ENCODE data around the gene C1orf116. TPM values are rescaled to one million over a fixed set of nuclear protein-coding genes. Genes with fewer than 3 reads are reported as not detected.

C1orf116 gene
- total RNA-seq, 1 experiment from 2014 or later, result 2.4 TPM

DNA sequence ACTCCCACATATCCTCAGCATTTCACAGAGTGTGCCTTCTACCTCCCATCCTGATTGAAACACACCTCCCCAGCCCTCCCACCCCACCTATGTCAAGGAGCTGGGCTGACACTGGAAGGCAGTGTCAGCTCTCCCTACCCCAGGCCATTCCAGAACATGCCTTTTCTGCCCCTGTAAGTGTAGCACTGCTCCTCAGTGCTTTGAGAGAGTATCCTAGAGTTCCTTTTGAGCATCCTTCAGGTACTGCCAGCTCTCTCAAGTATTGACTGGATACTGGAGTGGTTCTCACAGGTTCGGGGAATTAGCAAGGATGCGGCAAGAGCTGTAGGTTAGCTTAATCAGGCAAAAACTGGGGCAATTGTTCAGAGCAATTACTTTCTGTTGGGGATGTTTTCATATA, 21.8 kb downstream of the C1orf116 start:
- no peak overlapping the region for H3K27ac Mint-ChIP-seq
- no peak for TF ChIP-seq MYBL2 (CRISPR knock-in tag; IDR thresholded peaks at IDR 0.05)
- H3K9me3 Mint-ChIP-seq, result peaks cover 3% of the 10 kb centered on the region; the same call in 1 of the 2 replicates
- ATAC-seq (no peak), DNase-seq (ENCODE audit: low spot score) (no peak)
- H3K27me3 Mint-ChIP-seq (ENCODE audit: low read depth), result peaks cover 18% of the 10 kb centered on the region
- no peaks in the 10 kb centered on the region for H3K4me1 Mint-ChIP-seq
- POLR2A ChIA-PET, result no interaction called here
- no peaks in the 10 kb centered on the region for H3K36me3 Mint-ChIP-seq
- CTCF ChIA-PET, result interaction anchor here (0.6 to 1.6 kb wide), 3 partner anchors 22 to 466 kb away, joined by 3 to 5 read pairs (median 3); partner anchors contain the start of gene C1orf116
- H3K4me3 Mint-ChIP-seq, result no peak overlapping the region

DNA sequence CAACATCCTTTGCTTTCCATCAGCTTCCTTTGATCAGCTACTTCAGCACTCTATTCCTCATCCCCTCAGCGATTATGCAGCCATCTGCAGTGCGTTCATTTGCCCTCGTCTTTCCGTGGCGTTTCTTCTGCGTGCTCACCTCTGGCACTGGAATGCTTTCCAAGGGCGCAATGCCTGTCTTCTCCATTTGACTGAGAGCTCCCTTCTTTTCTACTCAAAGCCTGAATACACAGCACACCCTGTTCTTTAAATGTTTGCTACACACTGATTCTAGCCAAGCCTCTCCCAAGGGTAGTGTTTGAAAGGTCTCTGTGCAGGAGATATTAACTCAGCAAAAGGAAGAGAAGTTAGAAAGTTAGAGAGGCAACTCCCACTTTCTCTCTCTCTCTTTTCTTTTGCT, 22.6 kb downstream of the C1orf116 start:
- no peak for ATAC-seq
- no peak overlapping the region for H3K27ac Mint-ChIP-seq
- POLR2A ChIA-PET, result no interaction called here
- DNase-seq (ENCODE audit: low spot score), result no peak
- H3K36me3 Mint-ChIP-seq, result no peaks in the 10 kb centered on the region
- H3K27me3 Mint-ChIP-seq (ENCODE audit: low read depth), result peaks cover 16% of the 10 kb centered on the region
- no peak overlapping the region for H3K4me3 Mint-ChIP-seq
- TF ChIP-seq ZNF121 (CRISPR knock-in tag; IDR thresholded peaks at IDR 0.05) (no peak), NR3C1 (CRISPR knock-in tag; conservative IDR thresholded peaks at IDR 0.05; ENCODE audit: low read depth) (no peak), MYBL2 (CRISPR knock-in tag; IDR thresholded peaks at IDR 0.05) (no peak), GRHL2 (CRISPR knock-in tag; IDR thresholded peaks at IDR 0.05; ENCODE audit: insufficient replicate concordance, severe bottlenecking) (no peak), GABPB1 (CRISPR knock-in tag; IDR thresholded peaks at IDR 0.05) (no peak), ZNF138 (CRISPR knock-in tag; conservative IDR thresholded peaks at IDR 0.05) (no peak), TCF7 (CRISPR knock-in tag; IDR thresholded peaks at IDR 0.05; ENCODE audit: low read depth) (no peak), OVOL2 (CRISPR knock-in tag; IDR thresholded peaks at IDR 0.05; ENCODE audit: borderline replicate concordance) (no peak), ZNF416 (CRISPR knock-in tag; IDR thresholded peaks at IDR 0.05) (no peak), FOXK1 (CRISPR knock-in tag; IDR thresholded peaks at IDR 0.05) (no peak)
- TF ChIP-seq, protein P1, sequence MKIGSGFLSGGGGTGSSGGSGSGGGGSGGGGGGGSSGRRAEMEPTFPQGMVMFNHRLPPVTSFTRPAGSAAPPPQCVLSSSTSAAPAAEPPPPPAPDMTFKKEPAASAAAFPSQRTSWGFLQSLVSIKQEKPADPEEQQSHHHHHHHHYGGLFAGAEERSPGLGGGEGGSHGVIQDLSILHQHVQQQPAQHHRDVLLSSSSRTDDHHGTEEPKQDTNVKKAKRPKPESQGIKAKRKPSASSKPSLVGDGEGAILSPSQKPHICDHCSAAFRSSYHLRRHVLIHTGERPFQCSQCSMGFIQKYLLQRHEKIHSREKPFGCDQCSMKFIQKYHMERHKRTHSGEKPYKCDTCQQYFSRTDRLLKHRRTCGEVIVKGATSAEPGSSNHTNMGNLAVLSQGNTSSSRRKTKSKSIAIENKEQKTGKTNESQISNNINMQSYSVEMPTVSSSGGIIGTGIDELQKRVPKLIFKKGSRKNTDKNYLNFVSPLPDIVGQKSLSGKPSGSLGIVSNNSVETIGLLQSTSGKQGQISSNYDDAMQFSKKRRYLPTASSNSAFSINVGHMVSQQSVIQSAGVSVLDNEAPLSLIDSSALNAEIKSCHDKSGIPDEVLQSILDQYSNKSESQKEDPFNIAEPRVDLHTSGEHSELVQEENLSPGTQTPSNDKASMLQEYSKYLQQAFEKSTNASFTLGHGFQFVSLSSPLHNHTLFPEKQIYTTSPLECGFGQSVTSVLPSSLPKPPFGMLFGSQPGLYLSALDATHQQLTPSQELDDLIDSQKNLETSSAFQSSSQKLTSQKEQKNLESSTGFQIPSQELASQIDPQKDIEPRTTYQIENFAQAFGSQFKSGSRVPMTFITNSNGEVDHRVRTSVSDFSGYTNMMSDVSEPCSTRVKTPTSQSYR (CRISPR knock-in tag; IDR thresholded peaks at IDR 0.05), result no peak
- TF ChIP-seq, protein P2, sequence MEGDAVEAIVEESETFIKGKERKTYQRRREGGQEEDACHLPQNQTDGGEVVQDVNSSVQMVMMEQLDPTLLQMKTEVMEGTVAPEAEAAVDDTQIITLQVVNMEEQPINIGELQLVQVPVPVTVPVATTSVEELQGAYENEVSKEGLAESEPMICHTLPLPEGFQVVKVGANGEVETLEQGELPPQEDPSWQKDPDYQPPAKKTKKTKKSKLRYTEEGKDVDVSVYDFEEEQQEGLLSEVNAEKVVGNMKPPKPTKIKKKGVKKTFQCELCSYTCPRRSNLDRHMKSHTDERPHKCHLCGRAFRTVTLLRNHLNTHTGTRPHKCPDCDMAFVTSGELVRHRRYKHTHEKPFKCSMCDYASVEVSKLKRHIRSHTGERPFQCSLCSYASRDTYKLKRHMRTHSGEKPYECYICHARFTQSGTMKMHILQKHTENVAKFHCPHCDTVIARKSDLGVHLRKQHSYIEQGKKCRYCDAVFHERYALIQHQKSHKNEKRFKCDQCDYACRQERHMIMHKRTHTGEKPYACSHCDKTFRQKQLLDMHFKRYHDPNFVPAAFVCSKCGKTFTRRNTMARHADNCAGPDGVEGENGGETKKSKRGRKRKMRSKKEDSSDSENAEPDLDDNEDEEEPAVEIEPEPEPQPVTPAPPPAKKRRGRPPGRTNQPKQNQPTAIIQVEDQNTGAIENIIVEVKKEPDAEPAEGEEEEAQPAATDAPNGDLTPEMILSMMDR (IDR thresholded peaks at IDR 0.05), result no peak
- TF ChIP-seq, protein P3, sequence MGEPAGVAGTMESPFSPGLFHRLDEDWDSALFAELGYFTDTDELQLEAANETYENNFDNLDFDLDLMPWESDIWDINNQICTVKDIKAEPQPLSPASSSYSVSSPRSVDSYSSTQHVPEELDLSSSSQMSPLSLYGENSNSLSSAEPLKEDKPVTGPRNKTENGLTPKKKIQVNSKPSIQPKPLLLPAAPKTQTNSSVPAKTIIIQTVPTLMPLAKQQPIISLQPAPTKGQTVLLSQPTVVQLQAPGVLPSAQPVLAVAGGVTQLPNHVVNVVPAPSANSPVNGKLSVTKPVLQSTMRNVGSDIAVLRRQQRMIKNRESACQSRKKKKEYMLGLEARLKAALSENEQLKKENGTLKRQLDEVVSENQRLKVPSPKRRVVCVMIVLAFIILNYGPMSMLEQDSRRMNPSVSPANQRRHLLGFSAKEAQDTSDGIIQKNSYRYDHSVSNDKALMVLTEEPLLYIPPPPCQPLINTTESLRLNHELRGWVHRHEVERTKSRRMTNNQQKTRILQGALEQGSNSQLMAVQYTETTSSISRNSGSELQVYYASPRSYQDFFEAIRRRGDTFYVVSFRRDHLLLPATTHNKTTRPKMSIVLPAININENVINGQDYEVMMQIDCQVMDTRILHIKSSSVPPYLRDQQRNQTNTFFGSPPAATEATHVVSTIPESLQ (CRISPR knock-in tag; IDR thresholded peaks at IDR 0.05), result no peak
- TF ChIP-seq, protein P4, sequence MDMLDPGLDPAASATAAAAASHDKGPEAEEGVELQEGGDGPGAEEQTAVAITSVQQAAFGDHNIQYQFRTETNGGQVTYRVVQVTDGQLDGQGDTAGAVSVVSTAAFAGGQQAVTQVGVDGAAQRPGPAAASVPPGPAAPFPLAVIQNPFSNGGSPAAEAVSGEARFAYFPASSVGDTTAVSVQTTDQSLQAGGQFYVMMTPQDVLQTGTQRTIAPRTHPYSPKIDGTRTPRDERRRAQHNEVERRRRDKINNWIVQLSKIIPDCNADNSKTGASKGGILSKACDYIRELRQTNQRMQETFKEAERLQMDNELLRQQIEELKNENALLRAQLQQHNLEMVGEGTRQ (CRISPR knock-in tag; IDR thresholded peaks at IDR 0.05), result no peak
- TF ChIP-seq, protein P5, sequence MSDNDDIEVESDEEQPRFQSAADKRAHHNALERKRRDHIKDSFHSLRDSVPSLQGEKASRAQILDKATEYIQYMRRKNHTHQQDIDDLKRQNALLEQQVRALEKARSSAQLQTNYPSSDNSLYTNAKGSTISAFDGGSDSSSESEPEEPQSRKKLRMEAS (CRISPR knock-in tag; IDR thresholded peaks at IDR 0.05), result no peak
- TF ChIP-seq, protein P6, sequence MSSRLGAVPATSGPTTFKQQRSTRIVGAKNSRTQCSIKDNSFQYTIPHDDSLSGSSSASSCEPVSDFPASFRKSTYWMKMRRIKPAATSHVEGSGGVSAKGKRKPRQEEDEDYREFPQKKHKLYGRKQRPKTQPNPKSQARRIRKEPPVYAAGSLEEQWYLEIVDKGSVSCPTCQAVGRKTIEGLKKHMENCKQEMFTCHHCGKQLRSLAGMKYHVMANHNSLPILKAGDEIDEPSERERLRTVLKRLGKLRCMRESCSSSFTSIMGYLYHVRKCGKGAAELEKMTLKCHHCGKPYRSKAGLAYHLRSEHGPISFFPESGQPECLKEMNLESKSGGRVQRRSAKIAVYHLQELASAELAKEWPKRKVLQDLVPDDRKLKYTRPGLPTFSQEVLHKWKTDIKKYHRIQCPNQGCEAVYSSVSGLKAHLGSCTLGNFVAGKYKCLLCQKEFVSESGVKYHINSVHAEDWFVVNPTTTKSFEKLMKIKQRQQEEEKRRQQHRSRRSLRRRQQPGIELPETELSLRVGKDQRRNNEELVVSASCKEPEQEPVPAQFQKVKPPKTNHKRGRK (CRISPR knock-in tag; IDR thresholded peaks at IDR 0.05; ENCODE audit: borderline replicate concordance), result no peak
- TF ChIP-seq, protein P7, sequence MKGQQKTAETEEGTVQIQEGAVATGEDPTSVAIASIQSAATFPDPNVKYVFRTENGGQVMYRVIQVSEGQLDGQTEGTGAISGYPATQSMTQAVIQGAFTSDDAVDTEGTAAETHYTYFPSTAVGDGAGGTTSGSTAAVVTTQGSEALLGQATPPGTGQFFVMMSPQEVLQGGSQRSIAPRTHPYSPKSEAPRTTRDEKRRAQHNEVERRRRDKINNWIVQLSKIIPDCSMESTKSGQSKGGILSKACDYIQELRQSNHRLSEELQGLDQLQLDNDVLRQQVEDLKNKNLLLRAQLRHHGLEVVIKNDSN (CRISPR knock-in tag; IDR thresholded peaks at IDR 0.05), result no peak
- CTCF ChIA-PET, result no interaction called here
- no peaks in the 10 kb centered on the region for H3K4me1 Mint-ChIP-seq
- peaks cover 3% of the 10 kb centered on the region; the same call in 1 of the 2 replicates for H3K9me3 Mint-ChIP-seq
